Ishikawa (cell line): Measurements from ENCODE around the gene SMURF1.

Experiments
- CEBPB ChIP-seq: IDR thresholded peaks from 2 replicates; pipeline ENCODE4 v1.6.1; 2012
- CREB1 ChIP-seq: IDR thresholded peaks from 2 replicates; pipeline ENCODE4 v1.6.1; 2012; ENCODE audit warnings: low read depth
- EGR1 ChIP-seq: IDR thresholded peaks from 2 replicates; pipeline ENCODE4 v1.6.1; 2012
- EP300 ChIP-seq: IDR thresholded peaks from 2 replicates; pipeline ENCODE4 v1.6.1; 2012; ENCODE audit warnings: borderline replicate concordance
- FOXM1 ChIP-seq: IDR thresholded peaks from 2 replicates; pipeline ENCODE4 v1.6.1; 2012; ENCODE audit warnings: low read depth, borderline replicate concordance
- NFIC ChIP-seq: IDR thresholded peaks from 2 replicates; pipeline ENCODE4 v1.6.1; 2012
- RAD21 ChIP-seq: IDR thresholded peaks from 2 replicates; pipeline ENCODE4 v1.6.1; 2012; ENCODE audit warnings: low read depth
- REST ChIP-seq: IDR thresholded peaks from 2 replicates; pipeline ENCODE4 v1.6.1; 2012; ENCODE audit warnings: low read depth, mild to moderate bottlenecking
- TAF1 ChIP-seq: IDR thresholded peaks from 2 replicates; pipeline ENCODE4 v1.6.1; 2012; ENCODE audit warnings: low read depth, mild to moderate bottlenecking
- TCF12 ChIP-seq: IDR thresholded peaks from 2 replicates; pipeline ENCODE4 v1.6.1; 2012; ENCODE audit warnings: low read depth
- TEAD4 ChIP-seq: IDR thresholded peaks from 2 replicates; pipeline ENCODE4 v1.6.1; 2012
- USF1 ChIP-seq: IDR thresholded peaks from 2 replicates; pipeline ENCODE4 v1.6.1; 2012
- YY1 ChIP-seq: IDR thresholded peaks from 2 replicates; pipeline ENCODE4 v1.6.1; 2012; ENCODE audit warnings: low read depth
- ZBTB7A ChIP-seq: IDR thresholded peaks from 2 replicates; pipeline ENCODE4 v1.6.1; 2012; ENCODE audit warnings: low read depth
- TF ChIP-seq, protein P1 (sequence below): IDR thresholded peaks from 2 replicates; pipeline ENCODE4 v1.6.1; 2012

The SMURF1 gene

DNA sequence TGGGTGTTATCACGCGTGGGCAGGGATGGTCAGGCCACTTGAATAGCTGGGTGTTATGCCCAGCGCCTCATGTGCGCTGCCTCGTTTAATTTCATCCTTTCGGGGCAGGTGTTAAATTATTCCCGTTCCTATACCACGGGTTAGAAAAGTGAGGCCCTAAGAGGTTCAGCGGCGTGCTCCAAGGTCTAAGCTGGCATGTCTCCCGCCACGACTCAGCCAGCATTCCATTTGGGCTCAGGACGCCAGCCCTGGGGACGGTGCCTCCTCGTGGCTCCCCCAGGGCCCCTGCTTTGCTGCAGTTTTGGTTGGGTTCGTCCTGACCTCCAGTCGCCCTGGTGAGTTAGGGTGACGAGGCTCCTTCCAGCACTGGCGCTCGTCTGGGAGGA, 141.1 kb downstream of the SMURF1 start:
- TF ChIP-seq USF1 (no peak), NFIC (no peak), YY1 (no peak), EP300 (no peak), REST (no peak), TAF1 (no peak), TCF12 (no peak), TEAD4 (no peak), FOXM1 (no peak)
- TF ChIP-seq, protein P1, sequence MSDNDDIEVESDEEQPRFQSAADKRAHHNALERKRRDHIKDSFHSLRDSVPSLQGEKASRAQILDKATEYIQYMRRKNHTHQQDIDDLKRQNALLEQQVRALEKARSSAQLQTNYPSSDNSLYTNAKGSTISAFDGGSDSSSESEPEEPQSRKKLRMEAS = no peak

GRCh38 chr7:99002148-99002826, 141.6 kb downstream of the SMURF1 start:
- TF ChIP-seq TCF12 = no peak
- no peak for TF ChIP-seq TAF1
- TF ChIP-seq, protein P1 = no peak
- no peak for TF ChIP-seq FOXM1
- no peak for TF ChIP-seq TEAD4
- TF ChIP-seq USF1 = no peak
- TF ChIP-seq NFIC = no peak
- TF ChIP-seq REST = no peak
- TF ChIP-seq YY1 = no peak
- no peak for TF ChIP-seq EP300
- no peak for TF ChIP-seq ZBTB7A
- no peak for TF ChIP-seq EGR1

DNA sequence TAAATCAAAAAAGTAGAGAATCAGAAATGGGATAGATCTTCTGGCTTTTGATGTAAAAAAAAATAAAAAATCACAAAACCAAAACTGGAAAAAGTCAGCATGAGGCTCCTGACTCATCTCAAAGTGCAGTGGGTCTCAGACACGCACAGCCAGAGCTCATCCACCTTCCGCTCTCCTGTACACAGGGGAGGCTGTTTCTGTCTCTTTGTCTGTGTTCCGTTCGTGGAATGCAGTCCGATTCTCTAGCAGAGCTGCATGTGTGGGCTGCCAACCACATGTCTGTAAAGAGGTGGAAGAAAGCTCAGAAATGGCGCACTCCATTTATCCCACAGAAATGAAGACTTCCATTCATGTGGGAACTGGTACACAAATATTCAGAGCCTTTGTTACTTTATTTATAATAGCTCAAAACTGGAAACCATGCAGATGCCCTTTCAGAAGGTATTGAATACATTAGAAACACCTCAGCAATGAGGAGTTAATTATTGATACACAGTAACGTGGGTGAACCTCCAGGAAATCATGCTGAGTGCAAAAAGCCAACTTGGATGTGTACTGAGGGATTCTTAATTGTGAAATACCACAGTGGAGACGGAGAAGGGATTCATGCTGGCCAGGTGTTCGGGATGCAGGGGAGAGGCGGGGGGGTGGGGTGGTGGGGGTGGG, 142.3 kb downstream of the SMURF1 start:
- TF ChIP-seq USF1 (no peak), RAD21 (no peak), YY1 (no peak), EP300 (no peak), REST (no peak), TEAD4 (no peak), EGR1 (no peak), NFIC (no peak), CREB1 (no peak), CEBPB (no peak), TCF12 (no peak), ZBTB7A (no peak)
- TF ChIP-seq, protein P1 = no peak
